RWPE1 (cell line): ENCODE measurements around the gene PCLO.

Experiments
- CTCF ChIA-PET: fragments of 350-600 bp; sonication (Branson Sonifier 250); formaldehyde crosslinking; extraction: SDS; loops from one replicate; lab custom pipeline; 2021; lab: Yijun Ruan, JAX
- POLR2A ChIA-PET: fragments of 400-600 bp; formaldehyde crosslinking; extraction: SDS; loops from one replicate; lab custom pipeline; 2020; ENCODE audit warnings: antibody characterized with exemption; ENCODE audit not compliant: low non-redundant PET; lab: Yijun Ruan, JAX
- DNase-seq: peaks from one replicate; pipeline ENCODE4 v3.0.0; 2012; ENCODE audit warnings: low spot score
- H3K27ac ChIP-seq: fragments of 450-650 bp; 2 replicates; pipeline ENCODE4 v1.5.1; 2017
- CTCF ChIP-seq: fragments of 450-650 bp; conservative IDR thresholded peaks from 2 replicates; pipeline ENCODE4 v1.5.1; 2017; ENCODE audit warnings: low read depth, mild to moderate bottlenecking

Gene PCLO

GRCh38 chr7:83190659-83191389, 28.1 kb upstream of the PCLO start:
- TF ChIP-seq CTCF: no peak
- no peak for DNase-seq
- no peak overlapping the region for H3K27ac ChIP-seq
- ChIA-PET POLR2A (no interaction called here), CTCF (interaction anchor here (0.6 kb wide), 1 partner anchor 28 kb away, joined by 4 read pairs; the partner anchor contains the start of gene PCLO)

GRCh38 chr7:83178796-83179195, 16.1 kb upstream of the PCLO start:
- no peak overlapping the region for H3K27ac ChIP-seq
- CTCF ChIA-PET: no interaction called here
- no peak for DNase-seq
- TF ChIP-seq CTCF: no peak
- POLR2A ChIA-PET: no interaction called here

- no peak overlapping the region for H3K27ac ChIP-seq
- no peak for TF ChIP-seq CTCF
- no peak for DNase-seq
- ChIA-PET CTCF (no interaction called here), POLR2A (no interaction called here)
Measured at GRCh38 chr7:83178066-83178465, 15.4 kb upstream of the PCLO start.

- H3K27ac ChIP-seq: no peak overlapping the region
- no peak for TF ChIP-seq CTCF
- POLR2A ChIA-PET: no interaction called here
- no peak for DNase-seq
- CTCF ChIA-PET: no interaction called here
Measured at GRCh38 chr7:83173664-83174063, 11.0 kb upstream of the PCLO start.

GRCh38 chr7:83166781-83167180, 4.1 kb upstream of the PCLO start:
- no peak for DNase-seq
- no peak overlapping the region for H3K27ac ChIP-seq
- ChIA-PET CTCF (interaction anchor here (0.6 kb wide), 1 partner anchor 202 kb away, joined by 3 read pairs; no protein-coding TSS in a partner anchor), POLR2A (no interaction called here)
- TF ChIP-seq CTCF: no peak

GRCh38 chr7:83161899-83162401, 734 bp downstream of the PCLO start:
- CTCF ChIA-PET: interaction anchor here (0.9 kb wide), 1 partner anchor 28 kb away, joined by 3 read pairs; no protein-coding TSS in a partner anchor
- no peak for DNase-seq
- no peak for TF ChIP-seq CTCF
- peak overlapping the region; percentile 88 for H3K27ac ChIP-seq
- POLR2A ChIA-PET: no interaction called here
